ENCODE measurements around the gene SP9.
"Not testable (repeated sequence)": the region's sequence is repeated elsewhere in the genome, so short reads cannot be mapped to it uniquely, and the experiment has no call there.

Gene SP9

DNA sequence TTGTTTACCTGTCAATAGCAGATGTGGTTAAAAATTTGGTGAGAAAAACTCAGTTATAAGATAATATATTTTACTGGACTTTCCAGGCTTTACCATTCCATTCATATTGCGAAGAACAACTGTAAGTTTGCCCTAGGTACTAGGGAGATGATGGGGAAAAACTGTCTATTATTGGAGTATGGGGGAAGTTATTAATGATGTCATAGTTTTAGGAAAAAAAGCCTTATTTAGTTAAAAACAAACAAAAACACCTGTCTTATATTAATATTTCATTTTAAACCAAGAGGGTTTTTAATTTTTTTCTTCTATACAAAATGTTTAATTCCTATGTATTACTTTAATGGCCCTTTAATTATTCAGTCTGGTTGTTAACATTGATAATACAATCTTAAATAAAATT lies 18.2 kb downstream of the SP9 start:
- Histone ChIP-seq H3K4me3 (no peak overlapping the region), H3K27ac (no peak overlapping the region)
- TF ChIP-seq, protein P1, sequence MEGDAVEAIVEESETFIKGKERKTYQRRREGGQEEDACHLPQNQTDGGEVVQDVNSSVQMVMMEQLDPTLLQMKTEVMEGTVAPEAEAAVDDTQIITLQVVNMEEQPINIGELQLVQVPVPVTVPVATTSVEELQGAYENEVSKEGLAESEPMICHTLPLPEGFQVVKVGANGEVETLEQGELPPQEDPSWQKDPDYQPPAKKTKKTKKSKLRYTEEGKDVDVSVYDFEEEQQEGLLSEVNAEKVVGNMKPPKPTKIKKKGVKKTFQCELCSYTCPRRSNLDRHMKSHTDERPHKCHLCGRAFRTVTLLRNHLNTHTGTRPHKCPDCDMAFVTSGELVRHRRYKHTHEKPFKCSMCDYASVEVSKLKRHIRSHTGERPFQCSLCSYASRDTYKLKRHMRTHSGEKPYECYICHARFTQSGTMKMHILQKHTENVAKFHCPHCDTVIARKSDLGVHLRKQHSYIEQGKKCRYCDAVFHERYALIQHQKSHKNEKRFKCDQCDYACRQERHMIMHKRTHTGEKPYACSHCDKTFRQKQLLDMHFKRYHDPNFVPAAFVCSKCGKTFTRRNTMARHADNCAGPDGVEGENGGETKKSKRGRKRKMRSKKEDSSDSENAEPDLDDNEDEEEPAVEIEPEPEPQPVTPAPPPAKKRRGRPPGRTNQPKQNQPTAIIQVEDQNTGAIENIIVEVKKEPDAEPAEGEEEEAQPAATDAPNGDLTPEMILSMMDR (IDR thresholded peaks at IDR 0.05): no peak
- no peak for DNase-seq (ENCODE audit: low spot score)

DNA sequence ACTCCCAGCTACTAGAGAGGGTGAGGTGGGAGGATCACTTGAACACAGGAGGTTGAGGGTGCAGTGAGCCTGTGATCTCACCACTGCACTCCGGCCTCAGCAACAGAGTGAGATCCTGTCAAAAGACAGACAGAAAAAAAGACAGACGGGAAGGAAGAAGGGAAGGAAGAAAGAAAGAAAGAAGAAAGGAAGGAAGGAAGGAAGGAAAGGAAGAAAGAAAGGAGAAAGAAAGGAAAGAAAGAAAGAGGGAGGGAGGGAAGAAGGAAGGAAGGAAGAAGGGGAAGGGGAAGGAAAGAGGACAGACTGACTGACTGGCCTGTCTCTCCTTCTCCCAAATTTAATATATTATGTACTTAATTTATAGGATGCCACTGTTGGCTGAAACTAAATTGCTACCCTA lies 21.6 kb downstream of the SP9 start:
- Histone ChIP-seq H3K4me3 (no peak overlapping the region), H3K27ac (no peak overlapping the region)
- TF ChIP-seq, protein P1 (IDR thresholded peaks at IDR 0.05): no peak
- DNase-seq (ENCODE audit: low spot score): no peak

DNA sequence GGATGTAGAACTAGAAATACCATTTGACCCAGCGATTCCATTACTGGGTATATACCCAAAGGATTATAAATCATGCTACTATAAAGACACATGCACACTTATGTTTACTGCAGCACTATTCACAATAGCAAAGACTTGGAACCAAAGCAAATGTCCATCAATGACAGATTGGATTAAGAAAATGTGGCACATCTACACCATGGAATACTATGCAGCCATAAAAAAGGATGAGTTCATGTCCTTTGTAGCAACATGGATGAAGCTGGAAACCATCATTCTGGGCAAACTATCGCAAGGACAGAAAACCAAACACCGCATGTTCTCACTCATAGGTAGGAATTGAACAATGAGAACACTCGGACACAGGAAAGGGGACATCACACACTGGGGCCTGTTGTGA lies 24.9 kb downstream of the SP9 start:
- not testable (repeated sequence) for H3K4me3 ChIP-seq; DNase-seq (ENCODE audit: low spot score); H3K27ac ChIP-seq

DNA sequence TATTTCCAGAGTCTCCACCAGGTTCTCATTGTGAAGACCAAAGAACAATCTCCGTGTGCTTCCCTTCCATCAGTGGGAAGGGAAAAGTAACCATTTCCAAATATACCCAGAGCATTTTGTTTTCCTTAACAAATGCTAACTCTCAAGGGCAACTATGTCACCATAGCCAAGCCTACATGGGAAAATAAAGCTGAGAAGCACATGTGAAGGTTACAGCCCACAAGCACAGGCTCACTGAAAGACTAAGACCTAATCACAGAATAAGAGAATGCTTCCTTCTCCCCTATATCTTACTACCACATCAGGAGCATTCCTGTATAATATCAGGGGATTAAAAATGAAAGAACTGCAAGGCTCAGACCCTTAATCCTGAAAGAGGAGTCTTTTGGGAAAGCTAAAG lies 28.2 kb downstream of the SP9 start:
- no peak overlapping the region for H3K4me3 ChIP-seq
- TF ChIP-seq, protein P1 (IDR thresholded peaks at IDR 0.05): no peak
- no peak overlapping the region for H3K27ac ChIP-seq
- no peak for DNase-seq (ENCODE audit: low spot score)

DNA sequence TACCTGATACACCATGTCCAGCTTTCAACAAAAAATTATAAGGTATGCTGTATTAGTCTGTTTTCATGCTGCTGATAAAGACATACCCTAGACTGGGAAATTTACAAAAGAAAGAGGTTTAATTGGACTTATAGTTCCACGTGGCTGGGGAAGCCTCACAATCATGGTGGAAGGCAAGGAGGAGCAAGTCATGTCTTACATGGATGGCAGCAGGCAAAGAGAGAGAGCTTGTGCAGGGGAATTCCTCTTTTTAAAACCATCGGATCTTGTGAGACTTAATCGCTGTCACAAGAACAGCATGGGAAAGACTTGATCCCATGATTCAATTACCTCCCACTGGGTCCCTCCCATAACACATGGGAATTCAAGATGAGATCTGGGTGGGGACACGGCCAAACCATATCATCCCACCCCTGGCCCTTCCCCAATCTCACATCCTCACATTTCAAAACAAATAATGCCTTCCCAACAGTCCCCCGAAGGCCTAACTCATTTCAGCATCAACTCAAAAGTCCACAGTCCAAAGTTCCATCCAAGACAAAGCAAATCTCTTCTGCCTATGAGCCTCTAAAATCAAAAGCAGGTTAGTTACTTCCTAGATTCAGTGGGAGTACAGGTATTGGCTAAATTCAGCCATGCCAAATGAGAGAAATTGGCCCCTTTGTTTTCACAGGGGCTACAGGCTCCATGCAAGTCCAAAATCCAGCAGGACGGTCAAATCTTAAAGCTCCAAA lies 28.9 kb downstream of the SP9 start:
- not testable (repeated sequence) for DNase-seq (ENCODE audit: low spot score); H3K27ac ChIP-seq; H3K4me3 ChIP-seq

DNA sequence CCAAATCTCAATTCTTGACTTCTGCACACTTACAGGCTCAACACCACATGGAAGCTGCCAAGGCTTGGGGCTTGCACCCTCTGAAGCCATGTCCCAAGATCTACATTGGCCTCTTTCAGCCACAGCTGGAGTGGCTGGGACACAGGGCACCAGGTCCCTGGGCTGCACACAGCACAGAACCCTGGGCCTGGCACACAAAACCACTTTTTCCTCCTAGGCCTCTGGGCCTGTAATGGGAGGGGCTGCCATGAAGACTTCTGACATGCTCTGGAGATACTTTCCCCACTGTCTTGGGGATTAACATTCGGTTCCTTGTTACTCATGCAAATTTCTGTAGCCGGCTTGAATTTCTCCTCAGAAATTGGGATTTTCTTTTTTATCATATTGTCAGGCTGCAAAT lies 29.9 kb downstream of the SP9 start:
- TF ChIP-seq, protein P1 (IDR thresholded peaks at IDR 0.05): no peak
- H3K27ac ChIP-seq: no peak overlapping the region
- no peak for DNase-seq (ENCODE audit: low spot score)

DNA sequence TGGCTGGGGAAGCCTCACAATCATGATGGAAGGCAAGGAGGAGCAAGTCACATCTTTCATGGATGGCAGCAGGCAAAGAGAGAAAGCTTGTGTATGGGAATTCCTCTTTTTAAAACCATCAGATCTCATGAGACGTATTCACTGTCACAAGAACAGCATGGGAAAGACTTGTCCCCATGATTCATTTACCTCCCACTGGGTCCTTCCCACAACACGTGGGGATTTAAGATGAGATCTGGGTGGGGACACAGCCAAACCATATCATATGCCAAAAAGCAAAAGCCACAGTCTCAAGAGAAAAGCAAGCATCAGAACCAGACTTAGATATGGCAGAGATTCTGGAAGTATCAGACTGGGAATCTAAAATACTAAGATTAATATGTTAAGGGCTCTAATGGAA lies 30.8 kb downstream of the SP9 start:
- Histone ChIP-seq H3K27ac (no peak overlapping the region), H3K4me3 (no peak overlapping the region)
- TF ChIP-seq, protein P1 (IDR thresholded peaks at IDR 0.05): no peak
- DNase-seq (ENCODE audit: low spot score): no peak

More for the DNA sequence above, 29.9 kb downstream of the SP9 start:
- H3K4me3 ChIP-seq: no peak overlapping the region

DNA sequence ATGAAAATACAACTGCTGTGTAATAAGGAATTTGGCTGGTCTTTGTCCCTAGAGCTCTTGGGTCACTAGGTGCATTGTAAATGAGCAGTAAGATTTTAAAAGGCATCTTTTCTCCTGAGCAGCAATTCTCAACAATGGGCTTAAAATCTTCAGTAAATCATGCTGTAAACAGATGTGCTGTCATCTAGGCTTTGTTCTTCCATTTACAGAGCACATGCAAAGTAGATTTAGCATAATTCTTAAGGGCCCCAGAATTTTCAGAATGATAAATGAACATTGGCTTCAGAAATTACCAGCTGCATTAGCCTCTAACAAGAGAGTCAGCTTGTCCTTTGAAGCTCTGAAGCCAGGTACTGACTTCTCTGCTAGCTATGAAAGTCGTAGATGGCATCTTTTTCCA lies 33.9 kb downstream of the SP9 start:
- Histone ChIP-seq H3K27ac (no peak overlapping the region), H3K4me3 (no peak overlapping the region)
- DNase-seq (ENCODE audit: low spot score): no peak
- TF ChIP-seq, protein P1 (IDR thresholded peaks at IDR 0.05): no peak

Measured in coronary artery (tissue), 2 donors.